Mesenchymal stem cell (in vitro differentiated cells and primary cell): ENCODE data around the gene THADA.
"Not testable (repeated sequence)": the region's sequence is repeated elsewhere in the genome, so short reads cannot be mapped to it uniquely, and the experiment has no call there.

ENCODE experiments used
- DNase-seq: peaks from one replicate; pipeline ENCODE4 v3.0.0-alpha.2; 2013
- H2AFZ ChIP-seq: one replicate; pipeline ENCODE4 v1.6.1; 2013; ENCODE audit warnings: low read depth, mild to moderate bottlenecking, control low read depth, inconsistent platforms, low read length, moderate library complexity
- H2AK5ac ChIP-seq: 2 replicates; pipeline ENCODE4 v1.6.1; 2013; ENCODE audit warnings: low read length, moderate library complexity, mild to moderate bottlenecking, inconsistent platforms; ENCODE audit not compliant: severe bottlenecking
- H2BK120ac ChIP-seq: one replicate; pipeline ENCODE4 v1.6.1; 2013; ENCODE audit warnings: low read depth, mild to moderate bottlenecking, inconsistent platforms, low read length, moderate library complexity
- H2BK12ac ChIP-seq, 2 experiments: one replicate each; pipeline ENCODE4 v1.6.1; 2013; ENCODE audit warnings: inconsistent platforms in 2 of 2, low read length in 2 of 2, mild to moderate bottlenecking in 2 of 2, moderate library complexity in 2 of 2, control low read depth in 1 of 2
- H2BK15ac ChIP-seq: one replicate; pipeline ENCODE4 v1.6.1; 2013; ENCODE audit warnings: mild to moderate bottlenecking, low read depth, inconsistent platforms; ENCODE audit not compliant: poor library complexity, severe bottlenecking
- H2BK5ac ChIP-seq: 2 replicates; pipeline ENCODE4 v1.6.1; 2013; ENCODE audit warnings: low read depth, mild to moderate bottlenecking, low read length, control low read depth, inconsistent platforms; ENCODE audit not compliant: poor library complexity, severe bottlenecking
- H3K14ac ChIP-seq, 2 experiments: one replicate each; pipeline ENCODE4 v1.6.1; 2013; ENCODE audit warnings: inconsistent platforms in 2 of 2, low read length in 2 of 2, control low read depth in 1 of 2, mild to moderate bottlenecking in 1 of 2, moderate library complexity in 1 of 2
- H3K18ac ChIP-seq, 2 experiments: one replicate each; pipeline ENCODE4 v1.6.1; 2013; ENCODE audit warnings: inconsistent platforms in 2 of 2, low read length in 2 of 2, control low read depth in 1 of 2, low read depth in 1 of 2, mild to moderate bottlenecking in 1 of 2
- H3K23ac ChIP-seq, 2 experiments: one replicate each; pipeline ENCODE4 v1.6.1; 2013; ENCODE audit warnings: inconsistent platforms in 2 of 2, low read length in 2 of 2, mild to moderate bottlenecking in 2 of 2, moderate library complexity in 2 of 2, control low read depth in 1 of 2
- H3K27ac ChIP-seq: 2 replicates; pipeline ENCODE4 v1.5.1; 2013; ENCODE audit warnings: mild to moderate bottlenecking, moderate library complexity, low read length, control low read depth, inconsistent platforms; ENCODE audit not compliant: poor library complexity, severe bottlenecking
- H3K27me3 ChIP-seq, 2 experiments: 2 replicates each; pipeline versions ENCODE4 v1.6.1 to v1.7.0; 2013; ENCODE audit warnings: low read length in 2 of 2, mild to moderate bottlenecking in 2 of 2, moderate library complexity in 2 of 2, control low read depth in 1 of 2, inconsistent platforms in 1 of 2; ENCODE audit not compliant: control insufficient read depth in 1 of 2, insufficient read depth in 1 of 2
- H3K36me3 ChIP-seq, 2 experiments: 2 replicates each; pipeline versions ENCODE4 v1.6.1 to v1.7.0; 2013; ENCODE audit warnings: low read length in 2 of 2, control low read depth in 1 of 2, inconsistent platforms in 1 of 2, low read depth in 1 of 2, mild to moderate bottlenecking in 1 of 2; ENCODE audit not compliant: insufficient read depth in 2 of 2, control insufficient read depth in 1 of 2
- H3K4ac ChIP-seq, 2 experiments: one replicate each; pipeline ENCODE4 v1.6.1; 2013; ENCODE audit warnings: inconsistent platforms in 2 of 2, low read length in 2 of 2, mild to moderate bottlenecking in 2 of 2, moderate library complexity in 2 of 2, control low read depth in 1 of 2, low read depth in 1 of 2
- H3K4me1 ChIP-seq: 2 replicates; pipeline ENCODE4 v1.6.1; 2013; ENCODE audit warnings: low read depth, low read length, control low read depth; ENCODE audit not compliant: control insufficient read depth, insufficient read depth
- H3K4me2 ChIP-seq: 2 replicates; pipeline ENCODE4 v1.6.1; 2013; ENCODE audit warnings: low read length, mild to moderate bottlenecking, inconsistent platforms; ENCODE audit not compliant: poor library complexity, severe bottlenecking
- H3K4me3 ChIP-seq, 2 experiments: 2 replicates each; pipeline versions ENCODE4 v1.5.1 to v1.7.0; 2013; ENCODE audit warnings: low read length in 2 of 2, mild to moderate bottlenecking in 2 of 2, control low read depth in 1 of 2, low read depth in 1 of 2; ENCODE audit not compliant: insufficient read depth in 1 of 2
- H3K79me1 ChIP-seq: replicated peaks from 2 replicates; pipeline ENCODE4 v1.6.1; 2013; ENCODE audit warnings: mild to moderate bottlenecking, control low read depth, low read length, inconsistent platforms; ENCODE audit not compliant: poor library complexity, severe bottlenecking
- H3K9ac ChIP-seq: 2 replicates; pipeline ENCODE4 v1.7.0; 2013; ENCODE audit warnings: mild to moderate bottlenecking, low read length, moderate library complexity
- H3K9me3 ChIP-seq: 2 replicates; pipeline ENCODE4 v1.7.0; 2013; ENCODE audit warnings: mild to moderate bottlenecking, low read length; ENCODE audit not compliant: control insufficient read depth
- H4K8ac ChIP-seq: one replicate; pipeline ENCODE4 v1.6.1; 2013; ENCODE audit warnings: inconsistent platforms, mild to moderate bottlenecking, low read length, moderate library complexity
- H4K91ac ChIP-seq: one replicate; pipeline ENCODE4 v1.6.1; 2013; ENCODE audit warnings: mild to moderate bottlenecking, low read length, inconsistent platforms
- WGBS: methylation state at CpG from one replicate; pipeline ENCODE4 v1.1.7; 2013; ENCODE audit warnings: mixed read lengths; 5-methylcytosine and 5-hydroxymethylcytosine counted together

THADA gene

DNA sequence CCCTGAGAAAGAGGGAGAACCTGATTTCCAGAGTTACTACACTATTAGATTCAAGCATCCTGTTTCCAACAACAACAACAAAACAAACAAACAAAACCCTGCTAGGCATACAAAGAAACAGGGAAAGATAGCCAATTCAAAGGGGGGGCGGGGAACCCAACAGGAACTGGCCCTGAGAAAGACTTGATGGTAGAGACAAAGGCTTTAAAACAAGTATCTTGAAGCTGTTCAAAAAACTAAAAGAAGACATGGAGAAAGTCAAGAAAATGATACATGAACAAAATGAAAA lies 147.1 kb downstream of the THADA start:
- 90% methylated on average over 1 of the region's 1 CpG for WGBS
- Histone ChIP-seq H3K18ac (no peak overlapping the region), H3K27ac (no peak overlapping the region), H3K9ac (no peak overlapping the region), H3K4me2 (no peak overlapping the region), H4K91ac (no peak overlapping the region), H2BK15ac (no peak overlapping the region), H2BK12ac (no peak overlapping the region), H3K9me3 (no peaks in the 10 kb centered on the region), H3K36me3 (peaks cover 4 to 5% of the 10 kb centered on the region in 2 experiments), H2AFZ (no peak overlapping the region), H3K4me1 (peaks cover 4% of the 10 kb centered on the region), H2BK120ac (peak overlapping the region; percentile 19), H2AK5ac (no peak overlapping the region), H3K79me1 (peaks cover 7% of the 10 kb centered on the region), H3K27me3 (no peaks in the 10 kb centered on the region), H3K4me3 (no peak overlapping the region), H3K4ac (peak overlapping the region in 1 of 2 experiments; percentile 37), H2BK5ac (no peak overlapping the region), H4K8ac (no peak overlapping the region), H3K23ac (no peak overlapping the region), H3K14ac (no peak overlapping the region)
- peak; percentile 63 for DNase-seq

GRCh38 chr2:43448011-43448821 lies 147.6 kb downstream of the THADA start:
- peak; percentile 24 for DNase-seq
- Histone ChIP-seq H4K8ac (peak overlapping the region; percentile 12), H3K79me1 (peaks cover 9% of the 10 kb centered on the region), H3K4me3 (no peak overlapping the region), H2BK120ac (peak overlapping the region; percentile 19), H2AFZ (no peak overlapping the region), H3K23ac (no peak overlapping the region), H2BK15ac (no peak overlapping the region), H2BK12ac (no peak overlapping the region), H2AK5ac (no peak overlapping the region), H3K4me2 (no peak overlapping the region), H3K36me3 (peaks cover 4 to 5% of the 10 kb centered on the region in 2 experiments), H3K9ac (no peak overlapping the region), H3K4ac (no peak overlapping the region), H4K91ac (no peak overlapping the region), H3K27ac (peak overlapping the region; percentile 6), H3K27me3 (no peaks in the 10 kb centered on the region), H2BK5ac (no peak overlapping the region), H3K14ac (no peak overlapping the region), H3K4me1 (peaks cover 6% of the 10 kb centered on the region), H3K9me3 (no peaks in the 10 kb centered on the region), H3K18ac (peak overlapping the region in 1 of 2 experiments; percentile 69)
- 94% methylated on average over 5 of the region's 5 CpGs for WGBS

DNA sequence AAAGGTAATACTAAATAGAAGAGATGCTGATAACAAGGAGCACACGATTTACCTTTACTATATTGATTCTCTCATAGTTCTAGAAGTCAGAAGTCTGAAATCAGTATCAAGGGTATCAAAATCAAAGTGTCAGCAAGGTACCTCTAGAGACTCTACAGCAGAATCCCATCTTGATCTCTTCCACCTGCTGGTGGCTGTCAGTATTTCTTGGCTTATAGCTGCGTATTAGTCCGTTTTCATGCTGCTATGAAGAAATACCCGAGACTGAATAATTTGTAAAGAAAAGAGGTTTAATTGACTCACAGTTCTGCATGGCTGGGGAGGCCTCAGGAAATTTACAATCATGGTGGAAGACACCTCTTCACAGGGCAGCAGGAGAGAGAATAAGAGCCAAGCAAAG lies 149.1 kb downstream of the THADA start:
- not testable (repeated sequence) for H3K18ac ChIP-seq, H2AK5ac ChIP-seq, H4K91ac ChIP-seq, H2AFZ ChIP-seq, H3K23ac ChIP-seq, H2BK120ac ChIP-seq, DNase-seq, H3K4ac ChIP-seq, H3K14ac ChIP-seq, H3K4me1 ChIP-seq, H2BK12ac ChIP-seq, H3K9ac ChIP-seq, H4K8ac ChIP-seq, H3K4me2 ChIP-seq, H2BK15ac ChIP-seq, H3K36me3 ChIP-seq, H3K9me3 ChIP-seq, H3K4me3 ChIP-seq, H3K27ac ChIP-seq, H2BK5ac ChIP-seq, H3K27me3 ChIP-seq
- peaks cover 14% of the 10 kb centered on the region for H3K79me1 ChIP-seq
- 98% methylated on average over 4 of the region's 4 CpGs for WGBS

DNA sequence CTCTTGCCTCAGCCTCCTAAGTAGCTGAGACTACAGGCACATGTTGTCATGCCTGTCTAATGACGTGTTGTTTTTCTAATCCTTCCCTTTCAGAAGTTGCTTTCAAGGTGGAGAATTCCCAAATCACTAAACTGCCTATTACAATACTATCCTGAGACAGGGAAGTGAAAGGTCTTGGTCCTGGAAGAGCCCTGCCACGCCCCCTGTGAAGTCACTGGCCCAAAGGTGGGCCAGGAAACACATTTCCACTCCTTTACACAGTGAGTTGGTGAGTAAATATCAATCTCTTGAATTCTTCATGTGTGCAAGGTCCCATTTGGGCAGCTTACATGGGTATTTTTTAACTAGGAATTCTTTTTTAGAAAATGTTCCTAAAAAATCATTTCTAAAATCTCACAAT lies 150.1 kb downstream of the THADA start:
- no peaks in the 10 kb centered on the region for H3K9me3 ChIP-seq
- H3K18ac ChIP-seq: no peak overlapping the region
- no peak overlapping the region for H4K8ac ChIP-seq
- H2AK5ac ChIP-seq: no peak overlapping the region
- peaks cover 6% of the 10 kb centered on the region for H3K4me1 ChIP-seq
- H3K23ac ChIP-seq: no peak overlapping the region
- no peak overlapping the region for H3K4me2 ChIP-seq
- H3K36me3 ChIP-seq: peaks cover 0 to 5% of the 10 kb centered on the region in 2 experiments
- H3K27ac ChIP-seq: no peak overlapping the region
- no peak overlapping the region for H2BK15ac ChIP-seq
- H2BK120ac ChIP-seq: no peak overlapping the region
- H3K4me3 ChIP-seq: no peak overlapping the region
- H3K79me1 ChIP-seq: peaks cover 14% of the 10 kb centered on the region
- DNase-seq: no peak
- H2AFZ ChIP-seq: no peak overlapping the region
- no peaks in the 10 kb centered on the region for H3K27me3 ChIP-seq
- peak overlapping the region; percentile 63 for H3K9ac ChIP-seq
- no peak overlapping the region for H3K14ac ChIP-seq
- H2BK5ac ChIP-seq: no peak overlapping the region
- no peak overlapping the region for H4K91ac ChIP-seq
- no peak overlapping the region for H2BK12ac ChIP-seq
- 100% methylated on average over 1 of the region's 2 CpGs for WGBS
- H3K4ac ChIP-seq: no peak overlapping the region
